GM19035 (cell line): ENCODE measurements around the gene POMT1.

Experiments
- ATAC-seq: cut with Tn5 transposase; IDR thresholded peaks from one replicate; pipeline ENCODE4 v1.9.1; 2021; ENCODE audit not compliant: unreplicated experiment

POMT1 gene

DNA sequence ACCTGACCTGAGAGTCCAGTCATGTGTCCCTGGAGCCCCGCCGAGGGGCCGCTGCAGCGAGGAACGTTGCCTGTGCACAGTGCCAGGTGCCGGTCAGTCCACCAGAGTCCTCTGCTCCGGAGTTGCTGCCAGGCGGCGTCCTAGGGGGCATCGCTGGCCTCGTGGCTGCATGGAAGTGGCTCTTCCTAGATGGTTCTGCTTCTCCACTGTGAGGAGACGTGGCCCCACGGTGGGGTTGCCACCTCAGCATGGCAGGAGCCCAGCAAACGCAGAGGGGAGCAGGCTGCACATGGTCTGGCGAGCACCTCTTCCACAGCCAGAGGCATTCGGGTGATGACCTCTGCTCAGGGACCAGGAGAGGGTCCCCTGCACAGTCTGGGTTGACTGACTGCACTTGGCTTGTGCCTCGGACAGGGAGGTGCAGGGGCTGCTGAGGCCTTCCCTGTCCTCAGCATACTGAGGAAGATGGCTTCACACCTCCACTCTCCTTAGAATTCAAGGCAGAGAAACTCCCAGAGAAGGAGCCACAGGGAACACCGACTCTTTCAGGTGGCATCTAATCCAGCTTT, 25.9 kb upstream of the POMT1 start:
- ATAC-seq: no peak

DNA sequence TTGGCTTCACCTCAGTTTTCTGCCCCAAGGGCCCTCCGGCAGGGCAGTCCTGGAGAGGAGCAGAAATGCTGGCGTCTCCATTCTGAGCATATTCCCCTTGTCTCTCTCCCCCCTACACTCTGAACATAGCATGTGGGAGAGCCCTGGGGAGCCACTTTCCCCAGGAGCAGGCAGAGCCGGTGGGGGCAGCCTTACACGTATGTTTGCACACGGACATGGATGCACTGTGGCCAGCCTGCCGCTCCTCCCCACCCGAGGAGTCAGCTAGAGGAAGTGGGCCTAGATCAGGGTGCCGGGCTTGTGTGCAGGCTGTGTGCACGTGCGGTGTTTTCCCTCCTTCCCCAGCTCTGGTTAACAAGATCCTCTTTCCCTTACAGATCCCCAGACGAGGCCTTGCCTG, 25.4 kb upstream of the POMT1 start:
- no peak for ATAC-seq

DNA sequence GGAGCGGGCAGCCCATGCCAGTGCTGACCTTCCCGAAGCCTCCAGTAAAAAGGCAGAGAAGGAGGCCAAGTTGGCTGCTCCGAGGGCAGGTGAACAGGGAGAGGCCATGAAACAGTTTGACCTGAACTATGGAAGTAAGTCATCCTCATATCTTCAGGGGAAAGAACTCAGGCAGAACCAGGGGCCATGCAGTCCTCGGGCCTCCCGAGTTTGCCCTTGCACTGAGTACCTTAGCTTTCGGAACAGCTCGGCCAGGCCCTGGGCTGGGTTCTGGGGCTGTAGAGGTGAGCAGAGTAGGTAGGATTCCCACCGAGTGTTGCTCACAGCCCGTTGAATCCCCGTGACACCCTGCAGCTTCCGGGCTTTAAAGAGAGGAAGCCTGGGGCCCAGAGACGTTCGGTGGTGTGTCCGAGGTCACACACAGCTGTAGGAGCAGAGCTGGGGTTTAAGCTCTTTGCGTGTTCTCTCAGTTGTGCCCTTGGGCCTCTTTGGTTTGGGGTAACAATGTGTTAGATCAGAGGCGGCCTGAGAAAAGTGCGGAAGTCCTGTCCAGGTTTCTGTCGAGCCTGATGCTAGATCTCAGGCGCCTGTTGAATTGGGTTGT, 24.8 kb upstream of the POMT1 start:
- no peak for ATAC-seq

DNA sequence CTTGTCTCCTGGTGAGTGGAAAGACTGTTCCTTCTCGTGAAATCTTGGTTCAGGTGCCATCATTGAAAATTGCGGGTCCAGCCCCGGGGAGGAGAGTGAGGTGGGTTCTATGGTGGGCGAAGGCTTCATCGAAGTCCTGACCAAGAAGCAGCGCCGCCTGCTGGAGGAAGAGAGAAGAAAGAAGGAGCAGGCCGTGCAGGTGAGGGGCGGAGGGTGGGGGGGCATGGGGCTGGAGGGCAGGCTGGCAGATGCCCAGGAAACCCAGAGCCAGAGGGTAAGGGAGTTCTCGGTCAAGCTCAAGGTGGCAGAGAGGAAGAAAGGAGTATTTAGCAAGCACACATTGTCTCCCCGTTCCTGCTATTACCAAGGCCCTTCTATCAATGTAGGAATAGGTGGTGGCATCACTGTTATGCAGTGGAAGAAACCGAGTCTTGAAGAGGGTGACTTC, 24.3 kb upstream of the POMT1 start:
- no peak for ATAC-seq

DNA sequence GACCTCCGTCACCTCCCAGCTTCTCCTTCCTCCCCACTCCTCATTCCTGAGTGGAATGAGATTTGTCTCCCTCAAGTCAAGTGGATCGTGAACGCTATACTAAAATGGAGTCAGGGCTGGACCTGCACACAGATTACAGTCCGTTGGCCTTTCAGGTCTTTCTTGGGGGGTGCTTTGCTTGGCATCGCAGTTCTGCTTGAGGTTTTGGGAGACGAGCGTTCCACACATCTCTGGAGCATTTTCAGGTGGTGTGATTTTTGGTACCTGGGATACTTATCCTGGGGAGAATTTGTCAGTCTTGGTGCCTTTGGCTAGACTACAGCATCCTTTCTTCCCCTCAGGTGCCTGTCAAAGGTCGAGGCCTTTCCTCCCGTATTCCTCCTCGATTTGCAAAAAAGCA, 23.8 kb upstream of the POMT1 start:
- ATAC-seq: no peak

DNA sequence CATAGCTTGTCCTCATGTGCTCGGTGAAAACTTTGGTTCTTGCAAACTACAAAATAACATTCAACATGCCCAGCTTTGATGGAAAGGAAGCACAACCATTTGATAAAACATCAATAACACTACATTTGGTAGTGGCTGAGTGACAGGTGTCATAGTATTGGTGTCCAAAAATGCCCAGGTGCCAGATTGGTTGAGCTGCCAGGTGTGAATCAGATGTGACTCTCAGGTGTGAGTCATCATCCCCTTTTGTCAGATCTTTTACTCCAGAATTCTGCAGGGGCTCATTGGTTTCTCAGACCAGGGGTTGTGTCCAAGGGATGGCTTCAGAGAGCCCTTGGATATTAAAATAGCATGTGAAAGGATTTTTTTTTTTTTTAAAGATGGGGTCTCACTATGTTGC, 22.5 kb upstream of the POMT1 start:
- no peak for ATAC-seq

DNA sequence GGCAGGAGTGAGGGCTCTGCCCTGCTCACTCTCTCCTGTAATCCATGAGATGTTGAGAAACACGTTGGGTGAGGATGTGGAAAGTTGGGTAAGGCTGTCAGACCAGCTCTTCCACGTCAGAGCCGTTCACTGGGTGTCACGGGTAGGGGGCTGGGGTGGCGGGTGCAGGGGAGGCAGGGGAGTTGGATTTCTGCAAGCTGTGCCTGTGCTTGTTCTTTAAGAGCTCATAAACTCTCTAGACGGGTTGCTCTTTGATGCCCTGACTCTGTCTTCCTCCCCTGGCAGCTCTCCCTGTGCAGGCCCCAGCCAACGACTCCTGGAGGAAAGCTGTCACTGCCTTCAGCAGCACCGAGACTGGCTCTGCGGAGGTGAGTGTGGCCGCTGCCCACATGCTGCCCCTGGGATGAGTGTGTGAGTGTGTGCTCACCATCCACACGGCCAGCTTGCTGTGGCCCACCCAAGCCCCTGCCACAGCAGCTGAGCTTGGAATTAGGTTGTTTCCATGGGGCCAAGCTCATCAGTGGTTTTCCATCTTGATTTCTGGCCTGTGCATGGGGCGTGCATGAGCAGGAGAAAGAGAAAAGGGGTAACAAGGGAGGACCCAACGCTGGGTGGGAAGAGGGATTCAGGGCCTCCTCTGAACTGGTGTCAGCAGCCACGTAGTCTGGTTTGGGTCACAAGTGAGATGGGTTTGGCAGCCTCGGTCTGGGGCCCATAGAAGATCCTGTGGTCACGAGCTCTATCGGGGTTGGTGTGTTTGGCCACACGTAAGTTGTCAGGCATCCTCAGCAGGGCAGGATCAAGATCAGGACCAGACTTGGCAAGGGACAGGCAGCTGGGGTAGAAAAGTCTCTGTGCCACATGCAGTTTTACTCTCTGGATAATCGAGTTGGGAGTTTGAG, 21.0 kb upstream of the POMT1 start:
- ATAC-seq: no peak

DNA sequence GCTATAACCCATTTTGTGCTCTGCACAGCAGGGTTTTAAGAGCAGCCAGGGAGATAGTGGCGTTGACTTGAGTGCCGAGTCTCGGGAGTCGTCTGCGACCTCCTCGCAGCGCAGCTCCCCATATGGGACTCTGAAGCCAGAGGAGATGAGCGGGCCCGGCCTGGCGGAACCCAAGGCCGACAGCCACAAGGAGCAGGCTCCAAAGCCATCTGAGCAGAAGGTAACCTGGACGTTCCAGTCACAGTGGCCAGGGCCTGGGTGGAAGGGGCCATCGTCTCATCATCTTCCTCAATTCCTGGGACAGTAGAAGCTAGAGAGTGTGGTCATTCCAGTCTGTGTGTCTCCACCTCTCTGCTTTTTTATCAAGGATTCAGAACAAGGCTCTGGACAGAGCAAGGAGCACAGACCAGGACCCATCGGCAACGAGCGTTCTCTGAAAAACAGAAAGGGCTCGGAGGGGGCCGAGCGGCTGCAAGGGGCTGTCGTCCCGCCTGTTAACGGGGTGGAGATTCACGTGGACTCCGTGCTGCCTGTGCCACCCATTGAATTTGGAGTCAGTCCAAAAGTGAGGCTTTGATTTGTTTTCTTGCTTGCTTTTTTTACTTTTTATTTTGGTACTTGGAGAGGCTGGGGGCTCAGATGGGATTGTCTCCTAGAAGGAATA, 20.2 kb upstream of the POMT1 start:
- ATAC-seq: no peak

DNA sequence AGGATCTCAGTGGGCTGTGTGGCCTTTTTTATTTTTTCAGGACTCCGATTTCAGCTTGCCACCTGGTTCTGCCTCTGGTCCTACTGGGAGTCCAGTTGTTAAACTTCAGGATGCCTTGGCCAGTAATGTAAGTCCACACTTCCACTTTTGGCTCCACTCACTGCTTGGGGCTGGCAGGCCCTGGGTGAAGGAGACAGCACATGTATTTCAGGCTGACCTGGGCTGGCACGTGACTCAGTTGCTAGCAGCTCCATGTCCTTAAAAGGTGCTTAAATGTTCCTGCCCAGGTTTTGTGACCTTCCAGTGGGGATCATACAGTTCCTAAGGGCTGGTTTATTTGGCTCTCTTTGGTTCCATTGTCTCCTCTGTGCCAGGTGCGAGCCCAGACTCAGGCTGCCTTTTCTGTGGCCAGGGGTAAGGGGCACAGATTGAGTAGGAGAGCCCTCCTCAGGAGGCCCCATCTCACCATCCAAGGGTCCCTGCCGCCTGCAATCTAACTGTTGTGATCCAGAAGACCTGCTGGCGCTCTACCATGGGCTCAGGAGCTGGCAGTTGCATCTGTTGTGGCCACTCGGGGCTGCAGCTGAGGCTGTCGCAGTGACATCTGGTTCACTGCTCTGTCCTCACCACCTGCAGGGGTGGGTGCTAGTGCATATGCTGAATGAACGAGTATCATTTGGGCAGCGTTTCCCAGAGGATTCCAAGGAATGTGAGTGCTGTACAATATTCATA, 19.2 kb upstream of the POMT1 start:
- ATAC-seq: no peak

DNA sequence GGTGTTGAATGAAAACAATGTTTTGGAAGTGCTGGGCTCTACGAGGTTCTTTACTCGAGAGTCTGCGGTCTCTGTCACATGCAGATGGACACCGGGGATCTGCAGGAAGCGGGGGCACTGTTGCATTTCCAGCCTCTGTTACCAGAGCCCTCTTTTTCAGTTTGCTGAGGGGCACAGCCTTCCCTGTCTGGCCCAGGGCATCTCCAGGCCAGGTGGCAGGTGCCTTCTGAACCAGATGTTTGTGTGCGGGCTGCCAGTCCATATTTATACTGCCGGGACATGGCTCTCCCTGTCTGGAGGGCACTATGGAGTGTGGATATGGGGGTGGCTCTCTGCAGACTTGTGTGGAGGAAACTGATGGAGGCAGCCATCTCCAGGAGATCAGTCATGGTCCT, 18.7 kb upstream of the POMT1 start:
- ATAC-seq: no peak

DNA sequence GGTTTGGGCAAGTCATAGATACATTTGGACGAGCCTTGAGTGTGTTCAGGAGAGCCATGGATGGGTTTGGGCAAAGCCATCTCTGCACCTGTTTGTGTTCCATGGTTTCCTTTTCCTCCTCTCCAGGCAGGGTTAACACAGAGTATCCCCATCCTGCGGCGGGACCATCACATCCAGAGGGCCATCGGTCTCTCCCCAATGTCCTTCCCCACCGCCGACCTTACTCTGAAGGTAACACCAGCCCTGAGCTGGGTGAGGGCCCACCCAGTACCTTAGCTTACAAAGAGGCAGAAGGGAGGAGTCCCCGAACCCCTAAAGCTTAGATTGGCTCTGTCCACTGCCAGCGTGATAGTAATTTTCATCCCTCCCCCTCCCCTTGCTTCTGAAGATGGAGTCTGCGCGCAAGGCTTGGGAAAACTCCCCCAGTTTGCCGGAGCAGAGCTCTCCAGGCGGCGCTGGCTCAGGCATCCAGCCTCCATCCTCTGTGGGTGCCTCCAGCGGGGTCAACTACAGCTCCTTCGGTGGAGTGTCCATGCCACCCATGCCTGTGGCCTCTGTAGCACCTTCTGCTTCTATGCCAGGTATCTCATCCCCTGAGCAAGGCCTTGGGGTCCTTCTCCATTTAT, 18.0 kb upstream of the POMT1 start:
- no peak for ATAC-seq

DNA sequence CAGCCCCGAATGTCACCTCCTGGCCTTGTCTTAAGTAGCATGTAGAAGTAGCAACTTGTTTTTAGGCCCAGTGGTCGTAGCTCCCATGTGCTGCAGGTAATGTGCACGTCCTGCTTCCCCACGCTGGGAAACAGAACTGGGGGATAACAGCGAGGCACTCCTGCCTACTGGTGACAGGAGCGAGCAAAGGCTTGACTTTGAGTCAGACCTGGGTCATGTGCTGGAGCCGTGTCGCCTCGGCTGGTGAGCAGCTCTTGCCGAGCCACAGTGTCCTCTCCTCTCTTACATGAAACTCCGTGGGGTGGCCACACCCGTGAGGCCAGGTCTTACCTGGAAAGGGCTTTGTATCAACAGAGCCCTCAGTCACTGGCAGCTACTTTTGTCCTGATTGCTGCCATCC, 17.5 kb upstream of the POMT1 start:
- ATAC-seq: no peak

DNA sequence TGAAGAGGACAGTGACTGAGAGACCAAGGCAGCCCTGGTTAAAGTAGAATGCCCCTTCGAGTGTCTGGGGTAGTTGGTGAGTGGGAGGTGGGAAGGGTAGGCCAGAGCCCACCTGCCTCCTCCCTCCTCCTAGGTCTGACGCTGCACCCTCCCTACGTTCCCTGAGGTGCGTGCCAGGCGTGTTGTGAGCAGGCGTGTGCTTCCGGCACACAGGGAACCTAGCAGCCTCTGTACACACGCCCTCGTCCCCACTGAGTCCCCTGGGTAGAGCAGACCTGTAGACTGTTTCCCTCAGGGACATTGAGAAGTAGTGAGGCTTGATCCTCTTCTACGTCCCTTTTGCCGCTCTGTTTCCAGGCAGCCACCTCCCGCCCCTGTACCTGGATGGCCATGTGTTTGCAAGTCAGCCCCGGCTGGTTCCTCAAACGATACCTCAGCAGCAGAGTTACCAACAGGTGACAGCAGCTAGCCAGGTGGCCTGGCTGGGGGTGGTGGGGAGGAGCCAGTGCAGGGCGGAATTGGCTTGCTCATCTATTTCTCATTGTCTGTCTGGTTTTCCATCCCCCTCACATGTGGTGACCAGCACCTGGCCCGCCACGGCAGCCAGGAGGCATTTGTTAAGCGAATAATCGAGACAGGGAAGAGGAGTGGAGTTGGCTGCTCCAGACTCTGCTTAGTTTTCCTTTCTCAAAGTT, 16.8 kb upstream of the POMT1 start:
- ATAC-seq: no peak

DNA sequence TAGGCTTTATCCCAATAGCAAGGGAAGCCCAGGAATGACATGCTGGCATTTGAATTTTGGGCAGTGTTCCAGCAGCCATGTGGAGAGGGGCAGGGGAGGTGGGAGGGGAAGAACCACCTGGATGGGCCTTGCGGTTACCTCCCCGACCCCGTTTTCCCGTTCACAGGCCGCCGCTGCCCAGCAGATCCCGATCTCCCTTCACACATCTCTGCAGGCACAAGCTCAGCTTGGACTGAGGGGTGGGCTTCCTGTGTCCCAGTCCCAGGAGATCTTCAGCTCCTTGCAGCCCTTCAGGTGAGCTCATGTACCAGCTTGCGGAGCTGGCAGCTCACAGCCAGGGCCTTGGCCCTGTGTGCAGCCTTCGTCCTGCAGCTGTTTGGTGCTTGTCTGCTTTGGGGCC, 15.7 kb upstream of the POMT1 start:
- ATAC-seq: no peak

DNA sequence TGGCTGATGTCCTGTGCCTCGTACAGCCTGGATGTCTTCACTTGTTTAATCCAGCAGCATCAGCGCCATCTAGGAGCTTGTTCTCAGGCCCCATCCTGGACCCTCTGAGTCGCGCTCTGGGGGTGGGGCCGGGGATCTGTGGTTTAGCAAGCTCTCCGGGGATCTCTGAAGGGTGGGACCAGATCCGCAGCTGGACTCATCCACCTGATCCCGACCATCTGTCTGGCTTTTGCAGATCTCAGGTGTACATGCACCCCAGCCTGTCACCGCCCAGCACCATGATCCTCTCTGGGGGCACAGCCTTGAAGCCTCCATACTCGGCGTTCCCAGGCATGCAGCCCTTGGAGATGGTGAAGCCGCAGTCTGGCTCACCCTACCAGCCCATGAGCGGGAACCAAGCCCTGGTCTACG, 15.1 kb upstream of the POMT1 start:
- no peak for ATAC-seq

DNA sequence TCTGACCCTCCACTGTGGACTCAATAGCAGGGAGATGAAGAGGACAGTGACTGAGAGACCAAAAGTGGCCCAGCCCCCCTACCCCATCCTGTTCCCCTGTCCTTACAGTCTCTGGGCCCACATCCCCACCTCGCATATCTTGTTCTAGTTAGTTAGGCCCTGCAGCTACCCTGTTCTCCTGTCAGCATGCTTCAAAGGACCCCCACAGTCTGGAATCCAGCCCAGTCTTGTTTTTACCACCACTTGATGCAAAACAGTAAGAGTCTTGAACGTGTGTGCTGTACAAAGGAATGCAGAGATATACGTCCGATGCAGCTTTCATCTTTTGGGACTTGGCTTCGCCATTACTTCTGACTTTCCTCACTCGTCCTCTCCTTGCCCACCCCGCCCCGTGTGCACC, 12.2 kb upstream of the POMT1 start:
- ATAC-seq: no peak

DNA sequence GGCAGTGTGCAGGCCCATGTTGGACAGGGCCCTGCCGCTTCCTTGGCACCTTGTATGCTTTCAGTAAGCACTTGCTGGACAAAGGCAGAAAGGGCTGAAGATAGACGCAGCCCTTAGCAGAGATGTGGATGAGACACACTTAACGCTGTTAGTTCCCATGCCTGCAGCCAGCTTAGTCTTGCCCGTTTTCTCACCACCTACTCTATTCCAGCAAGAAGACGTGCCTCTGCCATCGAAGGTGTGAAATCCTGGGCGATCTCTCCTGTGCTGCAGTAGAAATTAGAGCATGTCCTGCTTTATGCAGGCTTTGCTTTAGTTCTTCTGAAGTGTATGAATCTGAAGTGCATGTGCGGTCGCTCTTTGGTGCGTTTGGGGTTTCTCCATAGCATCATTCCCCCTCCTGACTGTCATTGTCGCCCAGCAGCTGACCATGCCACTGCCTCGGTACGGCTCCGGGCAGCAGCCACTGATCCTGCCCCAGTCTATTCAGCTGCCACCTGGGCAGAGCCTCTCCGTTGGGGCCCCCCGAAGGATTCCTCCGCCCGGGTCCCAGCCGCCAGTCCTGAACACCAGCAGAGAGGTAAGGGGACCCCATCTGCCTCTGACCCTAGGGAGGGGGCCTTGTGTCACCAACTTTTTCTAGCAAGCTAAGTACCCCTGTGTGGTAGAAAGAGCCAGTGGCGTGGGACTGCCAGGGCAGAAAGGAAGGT, 11.6 kb upstream of the POMT1 start:
- ATAC-seq: no peak

DNA sequence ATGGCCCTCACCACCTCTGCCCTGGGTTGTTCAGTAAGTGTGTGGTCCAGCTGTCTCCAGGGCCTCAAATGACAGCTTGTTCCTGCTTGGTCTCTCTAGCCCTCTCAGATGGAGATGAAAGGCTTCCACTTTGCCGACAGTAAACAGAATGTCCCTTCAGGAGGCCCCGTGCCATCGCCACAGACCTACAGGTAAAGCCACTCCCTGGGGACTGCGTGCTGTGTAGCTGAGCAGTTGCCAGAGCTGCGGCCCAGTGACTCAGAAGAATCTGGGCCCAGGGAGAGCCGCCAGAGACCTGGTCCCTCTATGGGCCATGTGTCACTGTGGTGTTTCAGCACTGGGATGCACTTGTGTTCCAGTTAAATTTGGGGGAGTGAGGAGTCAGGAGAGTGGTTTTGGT, 10.6 kb upstream of the POMT1 start:
- ATAC-seq: no peak

DNA sequence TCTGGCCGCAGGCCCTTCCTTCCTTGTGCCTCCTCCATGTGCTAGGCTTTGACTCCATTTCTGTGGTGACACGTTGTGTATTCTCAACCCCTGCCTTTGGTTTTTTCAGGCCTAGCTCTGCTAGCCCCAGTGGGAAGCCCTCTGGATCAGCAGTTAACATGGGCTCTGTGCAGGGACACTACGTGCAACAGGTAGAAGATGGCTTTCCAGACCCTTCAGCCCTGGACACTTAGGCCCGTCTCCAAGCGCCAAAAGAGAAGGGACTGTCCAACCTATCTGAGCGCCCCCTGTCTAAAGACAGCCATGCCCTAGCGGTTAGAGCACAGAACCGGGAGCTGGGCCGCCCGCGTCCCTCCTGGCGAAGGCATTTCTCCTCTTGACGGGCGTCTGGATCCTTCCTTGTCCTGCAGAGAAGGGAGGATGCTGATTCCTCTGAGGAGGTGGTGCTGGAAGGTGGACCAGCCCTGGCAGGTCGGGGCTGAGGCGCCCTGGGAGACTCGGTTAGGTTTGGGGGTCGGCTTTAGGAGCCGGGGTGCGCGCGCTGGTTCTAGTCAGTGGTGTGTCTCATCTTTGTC, 8.3 kb upstream of the POMT1 start:
- ATAC-seq: no peak
